D341Med (cell line): ENCODE data around the gene SLC5A3.

Source experiments
- DNase-seq: peaks from one replicate; pipeline ENCODE4 v3.0.0; 2012; ENCODE audit warnings: low spot score

Gene SLC5A3

GRCh38 chr21:34100790-34101189 lies 27.4 kb downstream of the SLC5A3 start:
- DNase-seq = no peak

- no peak for DNase-seq
These were observed 32.7 kb downstream of the SLC5A3 start for GRCh38 chr21:34105947-34106541.

GRCh38 chr21:34107606-34108005 lies 34.2 kb downstream of the SLC5A3 start:
- no peak for DNase-seq

GRCh38 chr21:34109075-34109474 lies 35.7 kb downstream of the SLC5A3 start:
- no peak for DNase-seq

GRCh38 chr21:34110594-34111202 lies 37.3 kb downstream of the SLC5A3 start:
- no peak for DNase-seq

- no peak for DNase-seq
These were observed 39.1 kb downstream of the SLC5A3 start for GRCh38 chr21:34112316-34113033.

- DNase-seq = no peak
These were observed 40.5 kb downstream of the SLC5A3 start for GRCh38 chr21:34113842-34114241.

GRCh38 chr21:34115160-34115559 lies 41.8 kb downstream of the SLC5A3 start:
- DNase-seq = no peak

GRCh38 chr21:34116569-34116968 lies 43.2 kb downstream of the SLC5A3 start:
- no peak for DNase-seq

- DNase-seq = no peak
These were observed 47.5 kb downstream of the SLC5A3 start for GRCh38 chr21:34120867-34121266.

GRCh38 chr21:34122047-34122446 lies 48.7 kb downstream of the SLC5A3 start:
- no peak for DNase-seq
